ENCODE results near the gene FNDC11. TPM values are rescaled to one million over a fixed set of nuclear protein-coding genes. Genes with fewer than 3 reads are reported as not detected.

FNDC11 gene
- total and polyA plus RNA-seq, 2 donors (not counting 3 experiments of a cell fraction or from before 2014, with no cell fraction given), result 0.71 to 1.9 TPM

GRCh38 chr20:63533871-63534393 lies 20.0 kb upstream of the FNDC11 start:
- Histone ChIP-seq H3K27ac (ENCODE audit: insufficient read depth, low read depth, low read length) (no peak overlapping the region), H3K4me3 (replicated peaks in 1 of 3; ENCODE audit: insufficient read depth in 1 of 3, low read depth in 1 of 3, low read length in 3 of 3) (no peak overlapping the region), H3K4me2 (ENCODE audit: insufficient read depth, low read length) (no peak overlapping the region), H3K9me1 (replicated peaks; ENCODE audit: control insufficient read depth, extremely low read depth, insufficient read depth, low read length) (no peaks in the 10 kb centered on the region), H4K20me1 (replicated peaks; ENCODE audit: control insufficient read depth, extremely low read depth, insufficient read depth, low read length) (no peaks in the 10 kb centered on the region), H3K9me3 (replicated peaks; ENCODE audit: control insufficient read depth, insufficient read depth, low read length) (no peaks in the 10 kb centered on the region), H3K9ac (replicated peaks; ENCODE audit: extremely low read depth, insufficient read depth, low read length) (no peak overlapping the region), H2AFZ (ENCODE audit: low read depth, low read length) (no peak overlapping the region), H3K79me2 (ENCODE audit: control insufficient read depth, insufficient read depth, low read length) (no peaks in the 10 kb centered on the region), H3K36me3 (ENCODE audit: control insufficient read depth in 2 of 2, extremely low read depth in 1 of 2, insufficient read depth in 2 of 2, low read length in 2 of 2) (no peaks in the 10 kb centered on the region), H3K27me3 (ENCODE audit: control insufficient read depth in 2 of 2, insufficient read depth in 2 of 2, low read length in 2 of 2) (no peaks in the 10 kb centered on the region), H3K4me1 (ENCODE audit: control insufficient read depth, extremely low read depth, insufficient read depth, low read length) (no peaks in the 10 kb centered on the region)
- ChIA-PET CTCF (interaction anchor here (5.7 kb wide), 1 partner anchor 37 kb away, joined by 30 read pairs; no protein-coding TSS in a partner anchor), POLR2A (no interaction called here)
- no peak for TF ChIP-seq CTCF (IDR thresholded peaks at IDR 0.05; ENCODE audit: extremely low read depth in 1 of 2, insufficient read depth in 1 of 2, low read depth in 1 of 2, low read length in 2 of 2)
- no peak for TF ChIP-seq POLR2A (IDR thresholded peaks at IDR 0.05; ENCODE audit: low read depth, low read length)
- TF ChIP-seq MAX (IDR thresholded peaks at IDR 0.05; ENCODE audit: insufficient read depth, insufficient read length), result no peak
- no peak for TF ChIP-seq JUN (IDR thresholded peaks at IDR 0.05; ENCODE audit: borderline replicate concordance, insufficient read depth, insufficient read length, low read depth)
- TF ChIP-seq MYC (IDR thresholded peaks at IDR 0.05; ENCODE audit: low read depth, low read length), result no peak
- TF ChIP-seq POLR2AphosphoS5 (IDR thresholded peaks at IDR 0.05; ENCODE audit: insufficient read depth, low read depth, low read length), result no peak
- BruUV-seq (replicated peaks), result no TSS peak
- no peak for DNase-seq (ENCODE audit: low read depth, low spot score)
- intact Hi-C loops (cut with micrococcal nuclease), result no loop called here
- no peak for FAIRE-seq
- dilution Hi-C loops (cut with MboI; ENCODE audit: extremely low pct_ligation_motif_present, low sequenced_read_pairs), result no loop called here

All from endothelial cell of umbilical vein (primary cell).